Measurements from ENCODE around the gene EPHA3. TPM values are rescaled to one million over a fixed set of nuclear protein-coding genes. Genes with fewer than 3 reads are reported as not detected.

Gene EPHA3
- total RNA-seq, 4 donors from 2014 or later: 5.6 to 63.0 (median 16.6) TPM

- no peak overlapping the region for H3K4me3 ChIP-seq
- no peak overlapping the region for H3K27ac ChIP-seq
- no peaks in the 10 kb centered on the region for H3K4me1 ChIP-seq
- TF ChIP-seq, protein P1, sequence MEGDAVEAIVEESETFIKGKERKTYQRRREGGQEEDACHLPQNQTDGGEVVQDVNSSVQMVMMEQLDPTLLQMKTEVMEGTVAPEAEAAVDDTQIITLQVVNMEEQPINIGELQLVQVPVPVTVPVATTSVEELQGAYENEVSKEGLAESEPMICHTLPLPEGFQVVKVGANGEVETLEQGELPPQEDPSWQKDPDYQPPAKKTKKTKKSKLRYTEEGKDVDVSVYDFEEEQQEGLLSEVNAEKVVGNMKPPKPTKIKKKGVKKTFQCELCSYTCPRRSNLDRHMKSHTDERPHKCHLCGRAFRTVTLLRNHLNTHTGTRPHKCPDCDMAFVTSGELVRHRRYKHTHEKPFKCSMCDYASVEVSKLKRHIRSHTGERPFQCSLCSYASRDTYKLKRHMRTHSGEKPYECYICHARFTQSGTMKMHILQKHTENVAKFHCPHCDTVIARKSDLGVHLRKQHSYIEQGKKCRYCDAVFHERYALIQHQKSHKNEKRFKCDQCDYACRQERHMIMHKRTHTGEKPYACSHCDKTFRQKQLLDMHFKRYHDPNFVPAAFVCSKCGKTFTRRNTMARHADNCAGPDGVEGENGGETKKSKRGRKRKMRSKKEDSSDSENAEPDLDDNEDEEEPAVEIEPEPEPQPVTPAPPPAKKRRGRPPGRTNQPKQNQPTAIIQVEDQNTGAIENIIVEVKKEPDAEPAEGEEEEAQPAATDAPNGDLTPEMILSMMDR (IDR thresholded peaks at IDR 0.05): no peak
- TF ChIP-seq POLR2A (IDR thresholded peaks at IDR 0.05): no peak
- no peaks in the 10 kb centered on the region for H3K27me3 ChIP-seq
- no peaks in the 10 kb centered on the region for H3K9me3 ChIP-seq
- H3K36me3 ChIP-seq: no peaks in the 10 kb centered on the region
- intact Hi-C loops (cut with DNase I; ENCODE audit: low total_unique reads): no loop called here
- DNase-seq: no peak
Measured at GRCh38 chr3:89494734-89495133, 387.3 kb downstream of the EPHA3 start.

DNA sequence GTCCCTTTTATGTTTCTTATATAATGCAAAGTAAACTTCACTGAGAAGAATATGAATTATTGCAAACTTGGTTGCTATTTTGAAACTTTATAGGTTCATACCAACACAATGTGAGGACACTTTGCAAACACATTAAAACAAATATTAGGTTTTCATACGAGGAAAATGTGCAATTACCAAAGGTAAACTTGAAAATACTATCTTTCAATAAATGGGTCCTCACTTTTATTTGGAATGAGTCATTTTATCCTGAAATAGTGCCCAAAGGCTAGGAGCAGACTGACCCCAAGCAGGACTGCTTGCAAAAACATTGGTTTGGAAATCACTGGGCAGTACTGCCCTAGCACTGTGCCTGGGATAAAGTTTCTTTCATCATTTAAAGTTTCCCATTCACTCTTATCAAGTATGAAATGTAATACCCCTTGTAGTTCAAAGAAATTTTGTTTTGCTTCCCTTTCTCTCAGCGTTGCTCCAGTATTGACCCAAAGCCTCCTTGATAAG, 396.5 kb downstream of the EPHA3 start:
- TF ChIP-seq, protein P1 (IDR thresholded peaks at IDR 0.05): no peak
- no peak for TF ChIP-seq POLR2A (IDR thresholded peaks at IDR 0.05)
- no peak for DNase-seq

GRCh38 chr3:89504432-89504831, 397.0 kb downstream of the EPHA3 start:
- no peaks in the 10 kb centered on the region for H3K27me3 ChIP-seq
- no peak overlapping the region for H3K4me3 ChIP-seq
- TF ChIP-seq, protein P1 (IDR thresholded peaks at IDR 0.05): no peak
- TF ChIP-seq POLR2A (IDR thresholded peaks at IDR 0.05): no peak
- intact Hi-C loops (cut with DNase I; ENCODE audit: low total_unique reads): no loop called here
- H3K36me3 ChIP-seq: no peaks in the 10 kb centered on the region
- H3K27ac ChIP-seq: no peak overlapping the region
- H3K9me3 ChIP-seq: no peaks in the 10 kb centered on the region
- H3K4me1 ChIP-seq: no peaks in the 10 kb centered on the region
- DNase-seq: no peak

More for the DNA sequence above, 396.5 kb downstream of the EPHA3 start:
- Histone ChIP-seq H3K27me3 (no peaks in the 10 kb centered on the region), H3K4me1 (no peaks in the 10 kb centered on the region), H3K36me3 (no peaks in the 10 kb centered on the region), H3K27ac (no peak overlapping the region), H3K9me3 (no peaks in the 10 kb centered on the region), H3K4me3 (no peak overlapping the region)
- intact Hi-C loops (cut with DNase I; ENCODE audit: low total_unique reads): no loop called here

- Histone ChIP-seq H3K9me3 (no peaks in the 10 kb centered on the region), H3K27me3 (no peaks in the 10 kb centered on the region), H3K4me3 (no peak overlapping the region), H3K4me1 (no peaks in the 10 kb centered on the region), H3K36me3 (no peaks in the 10 kb centered on the region), H3K27ac (no peak overlapping the region)
- intact Hi-C loops (cut with DNase I; ENCODE audit: low total_unique reads): no loop called here
- TF ChIP-seq POLR2A (IDR thresholded peaks at IDR 0.05): no peak
- TF ChIP-seq, protein P1 (IDR thresholded peaks at IDR 0.05): no peak
- no peak for DNase-seq
Measured at GRCh38 chr3:89506462-89507103, 399.2 kb downstream of the EPHA3 start.

GRCh38 chr3:89521328-89521727, 413.9 kb downstream of the EPHA3 start:
- H3K27ac ChIP-seq: no peak overlapping the region

More at GRCh38 chr3:89521328-89521727, 413.9 kb downstream of the EPHA3 start:
- intact Hi-C loops (cut with DNase I; ENCODE audit: low total_unique reads): no loop called here
- no peaks in the 10 kb centered on the region for H3K4me1 ChIP-seq
- no peak overlapping the region for H3K4me3 ChIP-seq
- no peak for TF ChIP-seq POLR2A (IDR thresholded peaks at IDR 0.05)
- TF ChIP-seq, protein P1 (IDR thresholded peaks at IDR 0.05): no peak
- no peaks in the 10 kb centered on the region for H3K36me3 ChIP-seq
- DNase-seq: no peak
- H3K9me3 ChIP-seq: no peaks in the 10 kb centered on the region
- no peaks in the 10 kb centered on the region for H3K27me3 ChIP-seq
